Progenitor cell of endocrine pancreas (in vitro differentiated cells): Measurements from ENCODE around the gene PINLYP. TPM values are rescaled to one million over a fixed set of nuclear protein-coding genes. Genes with fewer than 3 reads are reported as not detected.

Experiments
- DNase-seq: peaks from one replicate; pipeline ENCODE4 v3.0.0; 2021; ENCODE audit warnings: low spot score; ENCODE audit not compliant: unreplicated experiment
- H3K27ac Mint-ChIP-seq: 2 replicates; pipeline ENCODE4 v1.8.0; 2021; ENCODE audit warnings: mild to moderate bottlenecking, moderate library complexity, mixed read lengths
- H3K27me3 Mint-ChIP-seq: 2 replicates; pipeline ENCODE4 v1.8.0; 2021; ENCODE audit warnings: mixed read lengths
- H3K36me3 Mint-ChIP-seq: 2 replicates; pipeline ENCODE4 v1.8.0; 2022; ENCODE audit warnings: mixed read lengths; ENCODE audit not compliant: insufficient read depth
- H3K4me1 Mint-ChIP-seq: 2 replicates; pipeline ENCODE4 v1.8.0; 2021; ENCODE audit warnings: low read depth, mixed read lengths
- H3K4me3 Mint-ChIP-seq: 2 replicates; pipeline ENCODE4 v1.8.0; 2021; ENCODE audit warnings: low read depth, mild to moderate bottlenecking, moderate library complexity, mixed read lengths
- H3K9me3 Mint-ChIP-seq: 2 replicates; pipeline ENCODE4 v1.8.0; 2021; ENCODE audit warnings: low read depth, mixed read lengths
- total RNA-seq: library from RNA; stranded (reverse); gene quantifications from 2 replicates; pipeline ENCODE4 v1.2.1, GENCODE V29; 2021
- TF ChIP-seq, protein P1 (sequence below): fragments of 200-600 bp; sonication (generic); IDR thresholded peaks from one replicate; pipeline ENCODE4 v1.5.0; 2021; ENCODE audit warnings: antibody characterized with exemption, mild to moderate bottlenecking; ENCODE audit not compliant: unreplicated experiment

PINLYP gene
- total RNA-seq, 1 donor from 2014 or later, result 7.7 TPM

DNA sequence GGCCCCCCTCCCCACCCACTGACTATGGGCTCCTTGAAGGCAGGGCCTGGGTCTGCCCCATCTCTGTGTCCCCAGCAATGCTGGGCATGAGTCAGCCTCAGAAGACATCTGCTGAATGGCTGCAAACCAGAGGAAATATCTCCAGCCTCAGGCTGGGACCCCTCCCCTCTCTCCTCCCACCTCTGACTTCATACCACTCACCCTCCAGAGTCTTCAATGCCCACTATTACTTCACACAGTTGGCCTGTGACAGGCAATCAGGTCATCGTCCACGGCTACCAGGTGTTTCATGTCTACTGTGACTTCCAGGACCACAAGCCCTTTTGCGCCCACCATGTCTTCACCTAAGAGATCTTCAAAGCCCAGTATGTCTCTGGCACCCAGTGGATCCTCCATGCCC is 36.2 kb downstream of the PINLYP start, which contains the start of gene SRRM5:
SRRM5 (plus strand) TSS at position 301 of the 400 bp plus-strand sequence; CDS start at position 335, 34 bp downstream.
- TF ChIP-seq, protein P1, sequence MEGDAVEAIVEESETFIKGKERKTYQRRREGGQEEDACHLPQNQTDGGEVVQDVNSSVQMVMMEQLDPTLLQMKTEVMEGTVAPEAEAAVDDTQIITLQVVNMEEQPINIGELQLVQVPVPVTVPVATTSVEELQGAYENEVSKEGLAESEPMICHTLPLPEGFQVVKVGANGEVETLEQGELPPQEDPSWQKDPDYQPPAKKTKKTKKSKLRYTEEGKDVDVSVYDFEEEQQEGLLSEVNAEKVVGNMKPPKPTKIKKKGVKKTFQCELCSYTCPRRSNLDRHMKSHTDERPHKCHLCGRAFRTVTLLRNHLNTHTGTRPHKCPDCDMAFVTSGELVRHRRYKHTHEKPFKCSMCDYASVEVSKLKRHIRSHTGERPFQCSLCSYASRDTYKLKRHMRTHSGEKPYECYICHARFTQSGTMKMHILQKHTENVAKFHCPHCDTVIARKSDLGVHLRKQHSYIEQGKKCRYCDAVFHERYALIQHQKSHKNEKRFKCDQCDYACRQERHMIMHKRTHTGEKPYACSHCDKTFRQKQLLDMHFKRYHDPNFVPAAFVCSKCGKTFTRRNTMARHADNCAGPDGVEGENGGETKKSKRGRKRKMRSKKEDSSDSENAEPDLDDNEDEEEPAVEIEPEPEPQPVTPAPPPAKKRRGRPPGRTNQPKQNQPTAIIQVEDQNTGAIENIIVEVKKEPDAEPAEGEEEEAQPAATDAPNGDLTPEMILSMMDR, result no peak
- Mint-ChIP-seq H3K27ac (peak within 1 kb of the TSS; percentile 90), H3K9me3 (no peaks in the 10 kb centered on the region), H3K4me1 (no peaks in the 10 kb centered on the region), H3K36me3 (peaks cover 23% of the 10 kb centered on the region), H3K27me3 (no peaks in the 10 kb centered on the region), H3K4me3 (no peak within 1 kb of the TSS)
- DNase-seq, result no peak

DNA sequence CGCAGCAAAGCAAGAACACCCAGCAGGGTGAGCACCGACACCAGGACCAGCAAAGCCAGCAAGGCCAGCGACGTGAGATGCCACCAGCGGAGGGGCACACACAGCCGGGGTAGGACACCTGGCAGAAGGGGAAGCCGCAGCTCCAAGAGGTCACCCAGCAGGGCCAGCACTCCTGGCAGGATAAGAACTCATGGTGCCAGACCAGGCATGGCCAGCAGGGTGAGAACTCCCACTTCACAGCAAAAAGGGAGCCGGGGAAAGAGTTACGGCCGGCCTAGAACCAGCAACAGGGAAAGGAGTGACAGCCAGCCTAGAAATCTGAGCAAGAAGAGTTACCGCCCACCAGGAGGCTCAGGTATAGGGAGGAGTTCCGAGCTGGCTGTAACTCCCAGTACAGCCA is 36.8 kb downstream of the PINLYP start:
- no peaks in the 10 kb centered on the region for H3K27me3 Mint-ChIP-seq
- no peak for DNase-seq
- no peak overlapping the region for H3K27ac Mint-ChIP-seq
- no peaks in the 10 kb centered on the region for H3K4me1 Mint-ChIP-seq
- H3K9me3 Mint-ChIP-seq, result no peaks in the 10 kb centered on the region
- peaks cover 20% of the 10 kb centered on the region for H3K36me3 Mint-ChIP-seq
- TF ChIP-seq, protein P1, result no peak
- no peak overlapping the region for H3K4me3 Mint-ChIP-seq

DNA sequence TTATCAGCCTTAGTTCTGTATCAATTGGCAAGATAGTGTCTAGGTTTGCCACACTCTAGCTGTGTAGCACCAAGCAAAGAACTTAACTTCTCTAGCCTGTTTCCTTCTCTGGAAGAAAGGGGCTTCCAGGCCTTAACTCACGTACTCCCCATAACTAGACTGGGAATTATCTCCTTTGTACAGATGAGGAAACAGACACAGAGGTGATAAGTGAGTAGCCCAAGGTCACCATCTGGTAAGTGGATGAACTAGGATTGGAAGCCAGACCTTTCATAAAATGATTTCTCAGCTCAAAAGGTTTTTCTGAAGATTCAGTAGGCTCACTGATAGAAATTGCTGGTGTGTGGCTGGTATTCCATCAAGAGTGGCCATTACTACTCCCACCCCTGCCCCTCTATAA is 40.7 kb downstream of the PINLYP start:
- no peak overlapping the region for H3K4me3 Mint-ChIP-seq
- H3K9me3 Mint-ChIP-seq, result no peaks in the 10 kb centered on the region
- TF ChIP-seq, protein P1, result no peak
- DNase-seq, result no peak
- H3K27me3 Mint-ChIP-seq, result no peaks in the 10 kb centered on the region
- H3K27ac Mint-ChIP-seq, result no peak overlapping the region
- H3K4me1 Mint-ChIP-seq, result peaks cover 10% of the 10 kb centered on the region
- H3K36me3 Mint-ChIP-seq, result peaks cover 18% of the 10 kb centered on the region

DNA sequence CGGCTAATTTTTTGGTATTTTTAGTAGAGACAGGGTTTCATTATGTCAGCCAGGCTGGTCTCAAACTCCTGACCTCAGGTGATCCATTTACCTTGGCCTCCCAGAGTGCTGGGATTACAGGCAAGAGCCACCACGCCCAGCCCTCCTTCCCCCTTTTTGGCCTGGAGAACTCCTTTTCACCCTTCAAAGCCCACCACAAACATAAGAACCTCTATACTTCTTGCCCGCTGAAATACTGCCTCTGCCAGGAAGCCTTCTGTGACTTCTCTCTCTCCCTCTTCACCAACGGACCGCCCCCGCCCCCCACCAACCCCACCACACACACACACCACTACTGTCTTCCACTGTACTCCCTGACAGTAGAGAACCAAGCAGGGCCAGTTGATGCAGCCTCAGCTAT is 41.4 kb downstream of the PINLYP start:
- Mint-ChIP-seq H3K36me3 (peaks cover 14% of the 10 kb centered on the region), H3K9me3 (no peaks in the 10 kb centered on the region), H3K27ac (no peak overlapping the region), H3K27me3 (no peaks in the 10 kb centered on the region), H3K4me3 (no peak overlapping the region), H3K4me1 (peaks cover 10% of the 10 kb centered on the region)
- TF ChIP-seq, protein P1, result no peak
- DNase-seq, result no peak

DNA sequence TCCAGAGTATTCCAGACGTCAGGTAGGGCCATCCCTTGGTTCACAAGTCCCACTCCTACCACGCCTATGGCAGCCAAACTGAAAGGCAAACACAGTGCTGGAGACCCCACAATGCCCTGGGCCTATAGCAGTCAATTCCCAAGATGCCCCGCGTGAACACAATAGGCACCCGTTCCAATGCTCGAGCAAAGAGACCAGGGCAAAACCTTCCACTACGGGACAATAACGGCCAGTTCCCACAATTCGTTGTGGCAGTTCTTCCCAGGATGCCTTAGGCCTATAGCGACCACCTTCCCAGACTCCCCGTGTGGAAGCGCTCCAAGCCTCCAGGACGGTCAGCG is 43.3 kb downstream of the PINLYP start:
- Mint-ChIP-seq H3K4me3 (peak overlapping the region; percentile 92), H3K27ac (peak overlapping the region; percentile 100), H3K27me3 (no peaks in the 10 kb centered on the region), H3K4me1 (peaks cover 10% of the 10 kb centered on the region), H3K36me3 (peaks cover 9% of the 10 kb centered on the region), H3K9me3 (no peaks in the 10 kb centered on the region)
- DNase-seq, result no peak
- TF ChIP-seq, protein P1, result no peak
